Endothelial cell of umbilical vein (primary cell): ENCODE measurements around the gene ADCY2. TPM values are rescaled to one million over a fixed set of nuclear protein-coding genes. Genes with fewer than 3 reads are reported as not detected.

Source experiments
- BruUV-seq: library from RNA; stranded (reverse); fragments of 400-500 nt; replicated peaks from 2 replicates; lab custom pipeline; 2021; lab: Mats Ljungman, UMichigan
- CTCF ChIA-PET: fragments of 300-600, 350-600 bp; sonication (Branson Sonifier 250); formaldehyde crosslinking; loops from one replicate; lab custom pipeline; 2021; ENCODE audit warnings: antibody characterized with exemption, inconsistent platforms; lab: Charles Lee
- POLR2A ChIA-PET: fragments of 300-600, 350-600 bp; sonication (Branson Sonifier 250); formaldehyde crosslinking; loops from one replicate; lab custom pipeline; 2021; ENCODE audit warnings: antibody characterized with exemption, inconsistent platforms; lab: Charles Lee
- DNase-seq: peaks from one replicate; pipeline ENCODE4 v3.0.0-alpha.2; 2011; ENCODE audit warnings: low read depth, low spot score
- FAIRE-seq: peaks from 2 replicates; lab custom pipeline; 2011; peaks lifted over from hg19 to GRCh38; lab: Jason Lieb, UNC
- H2AFZ ChIP-seq: 2 replicates; pipeline ENCODE4 v1.6.0; 2012; ENCODE audit warnings: low read depth, low read length, control low read depth, inconsistent platforms
- H3K27ac ChIP-seq: 2 replicates; pipeline ENCODE4 v1.5.1; 2011; ENCODE audit warnings: low read depth, mild to moderate bottlenecking, control low read depth, low read length, moderate library complexity; ENCODE audit not compliant: insufficient read depth
- H3K27me3 ChIP-seq, 2 experiments: 2 replicates each; pipeline versions ENCODE4 v1.6.0 to v1.6.1; 2011; ENCODE audit warnings: low read length in 2 of 2, mixed read lengths in 1 of 2; ENCODE audit not compliant: control insufficient read depth in 2 of 2, insufficient read depth in 2 of 2
- H3K36me3 ChIP-seq, 2 experiments: 2 replicates in 1 of 2; 3 replicates in 1 of 2; pipeline ENCODE4 v1.5.1; 2011; ENCODE audit warnings: low read length in 2 of 2, mild to moderate bottlenecking in 1 of 2, moderate library complexity in 1 of 2; ENCODE audit not compliant: control insufficient read depth in 2 of 2, insufficient read depth in 2 of 2; ENCODE audit errors: extremely low read depth in 1 of 2
- H3K4me1 ChIP-seq: 3 replicates; pipeline ENCODE4 v1.5.1; 2011; ENCODE audit warnings: mild to moderate bottlenecking, low read length; ENCODE audit not compliant: control insufficient read depth, insufficient read depth; ENCODE audit errors: extremely low read depth
- H3K4me2 ChIP-seq: 2 replicates; pipeline ENCODE4 v1.6.1; 2011; ENCODE audit warnings: low read length, control low read depth, mixed read lengths; ENCODE audit not compliant: insufficient read depth
- H3K4me3 ChIP-seq, 3 experiments: fragments of 200-600 bp in 1 of 3; sonication (generic), shearing (Covaris generic) in 1 of 3; replicated peaks in 1 of 3; 2 replicates each; pipeline ENCODE4 v1.5.1; 2011 to 2016; ENCODE audit warnings: control low read depth in 3 of 3, low read length in 3 of 3, mild to moderate bottlenecking in 2 of 3, inconsistent platforms in 1 of 3, low read depth in 1 of 3, moderate library complexity in 1 of 3; ENCODE audit not compliant: insufficient read depth in 1 of 3
- H3K79me2 ChIP-seq: 2 replicates; pipeline ENCODE4 v1.6.0; 2012; ENCODE audit warnings: low read length, inconsistent platforms; ENCODE audit not compliant: control insufficient read depth, insufficient read depth
- H3K9ac ChIP-seq: replicated peaks from 2 replicates; pipeline ENCODE3; 2011; ENCODE audit warnings: low read length, control low read depth; ENCODE audit not compliant: insufficient read depth; ENCODE audit errors: extremely low read depth
- H3K9me1 ChIP-seq: replicated peaks from 3 replicates; pipeline ENCODE4 v1.6.0; 2011; ENCODE audit warnings: mild to moderate bottlenecking, low read length; ENCODE audit not compliant: control insufficient read depth, insufficient read depth; ENCODE audit errors: extremely low read depth
- H3K9me3 ChIP-seq: replicated peaks from 2 replicates; pipeline ENCODE4 v1.5.1; 2012; ENCODE audit warnings: low read length, inconsistent platforms; ENCODE audit not compliant: control insufficient read depth, insufficient read depth
- H4K20me1 ChIP-seq: replicated peaks from 2 replicates; pipeline ENCODE3; 2011; ENCODE audit warnings: mild to moderate bottlenecking, low read length; ENCODE audit not compliant: control insufficient read depth, insufficient read depth; ENCODE audit errors: extremely low read depth
- EZH2 ChIP-seq: IDR thresholded peaks from 2 replicates; pipeline ENCODE4 v1.6.1; 2012; ENCODE audit warnings: borderline replicate concordance, low read depth, mild to moderate bottlenecking, moderate library complexity, low read length, inconsistent platforms; ENCODE audit not compliant: severe bottlenecking
- FOS ChIP-seq: IDR thresholded peaks from 2 replicates; pipeline ENCODE4 v1.6.1; 2011; ENCODE audit warnings: mild to moderate bottlenecking, low read length, moderate library complexity, borderline replicate concordance; ENCODE audit not compliant: insufficient read depth
- GATA2 ChIP-seq: IDR thresholded peaks from 2 replicates; pipeline ENCODE4 v1.7.0; 2011; ENCODE audit warnings: low read depth, mild to moderate bottlenecking, moderate library complexity, mixed read lengths, low read length; ENCODE audit not compliant: insufficient read length, insufficient read depth
- JUN ChIP-seq: IDR thresholded peaks from 2 replicates; pipeline ENCODE4 v1.6.1; 2011; ENCODE audit warnings: borderline replicate concordance, low read depth; ENCODE audit not compliant: insufficient read length, insufficient read depth
- MYC ChIP-seq: IDR thresholded peaks from one replicate; pipeline ENCODE4 v1.6.1; 2011; ENCODE audit warnings: mild to moderate bottlenecking, low read depth, low read length
- POLR2A ChIP-seq: IDR thresholded peaks from 2 replicates; pipeline ENCODE4 v1.6.1; 2012; ENCODE audit warnings: low read depth, mild to moderate bottlenecking, control low read depth, low read length
- POLR2AphosphoS5 ChIP-seq: IDR thresholded peaks from 2 replicates; pipeline ENCODE4 v1.6.1; 2012; ENCODE audit warnings: low read depth, mild to moderate bottlenecking, control low read depth, low read length, moderate library complexity; ENCODE audit not compliant: insufficient read depth
- dilution Hi-C: fragments of 300-500 bp; cut with MboI; formaldehyde crosslinking; loops from one replicate; pipeline ENCODE4 v1.15.0; 2019; ENCODE audit warnings: low sequenced_read_pairs; ENCODE audit not compliant: extremely low pct_ligation_motif_present
- intact Hi-C: fragments of 100-400 bp; cut with micrococcal nuclease; formaldehyde crosslinking; loops from one replicate; pipeline ENCODE4 v1.10.0; 2022
- polyA plus RNA-seq, 4 experiments: library from polyadenylated mRNA; depleted of rRNA in 3 of 4; stranded (reverse) in 3 of 4; unstranded in 1 of 4; fragments of >200 nt; gene quantifications; 2 replicates each; pipeline versions ENCODE4 v1.2.1 to v1.2.3, GENCODE V29; 2011 to 2012; ENCODE audit warnings: missing spikeins in 1 of 4
- total RNA-seq: library from RNA; stranded (reverse); gene quantifications from 2 replicates; pipeline ENCODE4 v1.2.3, GENCODE V29; 2021
- TF ChIP-seq, protein P1 (sequence below): IDR thresholded peaks from 2 replicates; pipeline ENCODE4 v1.6.1; 2011; ENCODE audit not compliant: insufficient read depth, insufficient read length
- TF ChIP-seq, protein P2 (sequence below), 2 donors: IDR thresholded peaks; 1 replicate in 1 of 2; 2 replicates in 1 of 2; pipeline ENCODE4 v1.5.1; 2011; ENCODE audit warnings: low read length in 2 of 2, mild to moderate bottlenecking in 2 of 2, moderate library complexity in 2 of 2, control low read depth in 1 of 2, inconsistent platforms in 1 of 2, low read depth in 1 of 2; ENCODE audit not compliant: insufficient read depth in 1 of 2; ENCODE audit errors: extremely low read depth in 1 of 2

The ADCY2 gene
- total and polyA plus RNA-seq, 2 donors (not counting 3 experiments of a cell fraction or from before 2014, with no cell fraction given), result under 0.01 TPM; not detected in 1

DNA sequence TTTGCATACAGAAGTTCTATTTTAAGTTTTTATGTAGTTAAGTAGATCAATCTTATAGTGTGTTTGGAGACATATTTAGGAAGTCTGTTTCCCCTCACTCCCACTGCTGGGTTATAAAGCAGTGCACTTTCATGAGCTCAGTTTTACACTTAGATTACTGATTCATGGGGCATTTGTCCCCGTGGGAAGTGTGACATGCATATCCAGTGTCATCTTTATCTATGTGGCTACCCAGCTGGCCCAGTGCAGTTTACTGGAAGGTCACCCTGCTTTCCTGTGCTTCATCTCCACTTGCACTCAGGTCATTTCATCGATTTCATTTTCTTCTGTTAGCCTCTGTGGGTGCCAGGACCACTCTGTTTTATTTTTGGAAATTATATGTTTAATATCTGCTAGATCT lies 49.1 kb downstream of the ADCY2 start:
- TF ChIP-seq, protein P1, sequence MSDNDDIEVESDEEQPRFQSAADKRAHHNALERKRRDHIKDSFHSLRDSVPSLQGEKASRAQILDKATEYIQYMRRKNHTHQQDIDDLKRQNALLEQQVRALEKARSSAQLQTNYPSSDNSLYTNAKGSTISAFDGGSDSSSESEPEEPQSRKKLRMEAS, result no peak
- TF ChIP-seq, protein P2, sequence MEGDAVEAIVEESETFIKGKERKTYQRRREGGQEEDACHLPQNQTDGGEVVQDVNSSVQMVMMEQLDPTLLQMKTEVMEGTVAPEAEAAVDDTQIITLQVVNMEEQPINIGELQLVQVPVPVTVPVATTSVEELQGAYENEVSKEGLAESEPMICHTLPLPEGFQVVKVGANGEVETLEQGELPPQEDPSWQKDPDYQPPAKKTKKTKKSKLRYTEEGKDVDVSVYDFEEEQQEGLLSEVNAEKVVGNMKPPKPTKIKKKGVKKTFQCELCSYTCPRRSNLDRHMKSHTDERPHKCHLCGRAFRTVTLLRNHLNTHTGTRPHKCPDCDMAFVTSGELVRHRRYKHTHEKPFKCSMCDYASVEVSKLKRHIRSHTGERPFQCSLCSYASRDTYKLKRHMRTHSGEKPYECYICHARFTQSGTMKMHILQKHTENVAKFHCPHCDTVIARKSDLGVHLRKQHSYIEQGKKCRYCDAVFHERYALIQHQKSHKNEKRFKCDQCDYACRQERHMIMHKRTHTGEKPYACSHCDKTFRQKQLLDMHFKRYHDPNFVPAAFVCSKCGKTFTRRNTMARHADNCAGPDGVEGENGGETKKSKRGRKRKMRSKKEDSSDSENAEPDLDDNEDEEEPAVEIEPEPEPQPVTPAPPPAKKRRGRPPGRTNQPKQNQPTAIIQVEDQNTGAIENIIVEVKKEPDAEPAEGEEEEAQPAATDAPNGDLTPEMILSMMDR (IDR thresholded peaks at IDR 0.05; ENCODE audit: extremely low read depth in 1 of 2, insufficient read depth in 1 of 2, low read depth in 1 of 2, low read length in 2 of 2), result no peak
- TF ChIP-seq POLR2A (no peak), EZH2 (no peak), FOS (no peak), MYC (no peak), GATA2 (no peak), POLR2AphosphoS5 (no peak), JUN (no peak)
- Histone ChIP-seq H3K4me2 (no peak overlapping the region), H2AFZ (no peak overlapping the region), H3K4me3 (no peak overlapping the region), H3K79me2 (no peaks in the 10 kb centered on the region), H3K27ac (no peak overlapping the region), H4K20me1 (no peaks in the 10 kb centered on the region), H3K27me3 (no peaks in the 10 kb centered on the region), H3K9me3 (peaks cover 2% of the 10 kb centered on the region), H3K9ac (no peak overlapping the region), H3K9me1 (no peaks in the 10 kb centered on the region), H3K36me3 (no peaks in the 10 kb centered on the region), H3K4me1 (no peaks in the 10 kb centered on the region)
- CTCF ChIA-PET, result no interaction called here
- intact Hi-C loops, result no loop called here
- no TSS peak for BruUV-seq
- dilution Hi-C loops, result no loop called here
- POLR2A ChIA-PET, result no interaction called here
- DNase-seq (no peak), FAIRE-seq (no peak)
